Measurements from ENCODE around the gene BAZ1B. TPM values are rescaled to one million over a fixed set of nuclear protein-coding genes. Genes with fewer than 3 reads are reported as not detected.
A peak's percentile ranks its signal among the peaks of the same experiment; 100 is the strongest.
"Not testable (repeated sequence)": the region's sequence is repeated elsewhere in the genome, so short reads cannot be mapped to it uniquely, and the experiment has no call there.

Gene BAZ1B
- total RNA-seq, 1 experiment from 2014 or later, result 107 TPM

- intact Hi-C loops (cut with micrococcal nuclease; ENCODE audit: unreplicated experiment), result loop anchor here (5.0 kb wide), 1 partner anchor 34 kb away; the partner anchor contains the start of gene BAZ1B
- BruUV-seq (replicated peaks), result TSS peak; percentile 82
- peaks cover 11% of the 10 kb centered on the region for H3K4me1 ChIP-seq (ENCODE audit: control insufficient read depth, insufficient read depth, low read length)
- POLR2A ChIA-PET, result interaction anchor here (0.6 to 1.1 kb wide), 4 partner anchors 10 to 116 kb away, joined by 3 to 6 read pairs (median 4); partner anchors contain the start of gene BAZ1B
- no peaks in the 10 kb centered on the region for H3K36me3 ChIP-seq (ENCODE audit: control insufficient read depth, insufficient read depth, low read length)
- CTCF ChIA-PET, result interaction anchor here (0.6 kb wide), 1 partner anchor 97 kb away, joined by 3 read pairs; no protein-coding TSS in a partner anchor
- peak overlapping the region; percentile 51 for H3K27ac ChIP-seq (ENCODE audit: low read length)
- H3K4me3 ChIP-seq (ENCODE audit: low read depth in 2 of 2, low read length in 2 of 2), result peak overlapping the region; percentile 57 to 99
- ATAC-seq, result no peak
- no peaks in the 10 kb centered on the region for H3K9me3 ChIP-seq (ENCODE audit: control insufficient read depth, insufficient read depth, low read depth, low read length)
- DNase-seq (ENCODE audit: low read depth, low spot score), result peak; percentile 30
- no peaks in the 10 kb centered on the region for H3K27me3 ChIP-seq (ENCODE audit: control insufficient read depth, insufficient read depth, low read length)
- TF ChIP-seq POLR2AphosphoS5 (IDR thresholded peaks at IDR 0.05; ENCODE audit: low read depth, low read length), result no peak
- no peak for TF ChIP-seq TCF7L2 (IDR thresholded peaks at IDR 0.05; ENCODE audit: low read depth, low read length)
- no peak for TF ChIP-seq REST (IDR thresholded peaks at IDR 0.05; ENCODE audit: insufficient read depth in 1 of 2, low read depth in 2 of 2, low read length in 1 of 2)
- in situ Hi-C loops (cut with HindIII; ENCODE audit: low pct_unique_long_range_greater_than_20kb, low sequenced_read_pairs), result no loop called here
These were observed 34.4 kb upstream of the BAZ1B start for GRCh38 chr7:73556208-73557107.

DNA sequence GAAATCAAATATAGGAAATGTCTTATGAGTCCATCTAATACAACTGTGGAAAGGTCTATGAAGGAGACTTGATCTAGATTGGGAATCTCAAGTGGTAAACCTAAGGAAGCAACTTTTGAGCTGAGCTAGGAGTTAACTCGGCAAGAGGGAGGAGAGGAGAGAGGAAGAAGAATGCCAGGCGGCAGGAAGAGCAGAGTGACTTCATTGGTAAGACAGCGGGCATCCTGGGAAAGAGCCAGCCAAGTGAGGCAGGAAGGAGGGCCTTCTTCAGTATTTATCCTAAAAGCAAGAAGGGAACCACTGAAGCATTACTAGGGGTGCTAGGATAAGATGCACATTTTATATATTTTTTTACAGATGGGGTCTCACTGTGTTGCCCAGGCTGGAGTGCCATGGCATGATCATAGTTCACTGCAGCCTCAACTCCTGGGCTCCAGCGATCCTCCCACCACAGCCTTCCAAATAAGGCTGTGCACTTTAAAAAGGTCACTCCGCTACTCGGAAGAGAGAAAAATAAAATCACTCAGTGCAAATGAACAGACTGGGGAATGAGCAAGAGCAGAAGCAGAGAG, 33.4 kb upstream of the BAZ1B start:
- DNase-seq (ENCODE audit: low read depth, low spot score), result no peak
- Histone ChIP-seq H3K9me3 (ENCODE audit: control insufficient read depth, insufficient read depth, low read depth, low read length) (no peaks in the 10 kb centered on the region), H3K27ac (ENCODE audit: low read length) (peak overlapping the region; percentile 51; the same call in 1 of the 2 replicates), H3K27me3 (ENCODE audit: control insufficient read depth, insufficient read depth, low read length) (no peaks in the 10 kb centered on the region), H3K4me1 (ENCODE audit: control insufficient read depth, insufficient read depth, low read length) (peaks cover 11% of the 10 kb centered on the region), H3K4me3 (ENCODE audit: low read depth in 2 of 2, low read length in 2 of 2) (peak overlapping the region; percentile 57 to 99), H3K36me3 (ENCODE audit: control insufficient read depth, insufficient read depth, low read length) (no peaks in the 10 kb centered on the region)
- ChIA-PET CTCF (no interaction called here), POLR2A (interaction anchor here (0.6 kb wide), 1 partner anchor 29 kb away, joined by 3 read pairs; no protein-coding TSS in a partner anchor)
- BruUV-seq (replicated peaks), result no TSS peak
- no peak for TF ChIP-seq TCF7L2 (IDR thresholded peaks at IDR 0.05; ENCODE audit: low read depth, low read length)
- TF ChIP-seq, protein P1, sequence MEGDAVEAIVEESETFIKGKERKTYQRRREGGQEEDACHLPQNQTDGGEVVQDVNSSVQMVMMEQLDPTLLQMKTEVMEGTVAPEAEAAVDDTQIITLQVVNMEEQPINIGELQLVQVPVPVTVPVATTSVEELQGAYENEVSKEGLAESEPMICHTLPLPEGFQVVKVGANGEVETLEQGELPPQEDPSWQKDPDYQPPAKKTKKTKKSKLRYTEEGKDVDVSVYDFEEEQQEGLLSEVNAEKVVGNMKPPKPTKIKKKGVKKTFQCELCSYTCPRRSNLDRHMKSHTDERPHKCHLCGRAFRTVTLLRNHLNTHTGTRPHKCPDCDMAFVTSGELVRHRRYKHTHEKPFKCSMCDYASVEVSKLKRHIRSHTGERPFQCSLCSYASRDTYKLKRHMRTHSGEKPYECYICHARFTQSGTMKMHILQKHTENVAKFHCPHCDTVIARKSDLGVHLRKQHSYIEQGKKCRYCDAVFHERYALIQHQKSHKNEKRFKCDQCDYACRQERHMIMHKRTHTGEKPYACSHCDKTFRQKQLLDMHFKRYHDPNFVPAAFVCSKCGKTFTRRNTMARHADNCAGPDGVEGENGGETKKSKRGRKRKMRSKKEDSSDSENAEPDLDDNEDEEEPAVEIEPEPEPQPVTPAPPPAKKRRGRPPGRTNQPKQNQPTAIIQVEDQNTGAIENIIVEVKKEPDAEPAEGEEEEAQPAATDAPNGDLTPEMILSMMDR (IDR thresholded peaks at IDR 0.05), result no peak
- ATAC-seq, result no peak
- in situ Hi-C loops (cut with HindIII; ENCODE audit: low pct_unique_long_range_greater_than_20kb, low sequenced_read_pairs) (no loop called here), intact Hi-C loops (cut with micrococcal nuclease; ENCODE audit: unreplicated experiment) (loop anchor here (5.0 kb wide), 1 partner anchor 33 kb away; the partner anchor contains the start of gene BAZ1B)

DNA sequence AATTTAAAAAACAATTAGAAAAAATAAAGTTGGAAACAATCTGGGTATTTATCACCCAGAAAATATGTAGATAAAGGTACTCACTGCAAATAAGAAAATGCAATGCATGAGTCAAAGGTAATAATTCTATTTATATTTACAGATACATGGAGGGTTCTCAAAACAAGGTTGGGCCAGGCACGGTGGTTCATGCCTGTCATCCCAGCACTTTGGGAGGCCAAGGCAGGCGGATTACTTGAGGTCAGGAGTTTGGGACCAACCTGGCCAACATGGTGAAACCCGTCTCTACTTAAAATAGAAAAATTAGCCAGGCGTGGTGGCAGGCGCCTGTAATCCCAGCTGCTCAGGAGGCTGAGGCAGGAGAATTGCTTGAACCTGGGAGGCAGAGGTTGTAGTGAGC, 28.0 kb upstream of the BAZ1B start:
- BruUV-seq (replicated peaks); H3K27me3 ChIP-seq (ENCODE audit: control insufficient read depth, insufficient read depth, low read length); H3K36me3 ChIP-seq (ENCODE audit: control insufficient read depth, insufficient read depth, low read length); H3K9me3 ChIP-seq (ENCODE audit: control insufficient read depth, insufficient read depth, low read depth, low read length); H3K27ac ChIP-seq (ENCODE audit: low read length); DNase-seq (ENCODE audit: low read depth, low spot score); H3K4me1 ChIP-seq (ENCODE audit: control insufficient read depth, insufficient read depth, low read length); intact Hi-C loops (cut with micrococcal nuclease; ENCODE audit: unreplicated experiment); H3K4me3 ChIP-seq (ENCODE audit: low read depth in 2 of 2, low read length in 2 of 2); in situ Hi-C loops (cut with HindIII; ENCODE audit: low pct_unique_long_range_greater_than_20kb, low sequenced_read_pairs); CTCF ChIA-PET; POLR2A ChIA-PET; ATAC-seq: not testable (repeated sequence)
